Activated CD4-positive, alpha-beta T cell treated with anti-CD3 and anti-CD28 coated beads, Interleukin-10, Interleukin-2, amounts not matched to agents 100 ng/mL and 50 ng/mL, durations not matched to agents 16 hours and 8 hours (primary cell): Measurements from ENCODE around the gene RSRC2.
"Not testable (repeated sequence)": the region's sequence is repeated elsewhere in the genome, so short reads cannot be mapped to it uniquely, and the experiment has no call there.

Source experiments
- DNase-seq: peaks from one replicate; pipeline ENCODE4 v3.0.0-alpha.2; 2020

Gene RSRC2, protein sequence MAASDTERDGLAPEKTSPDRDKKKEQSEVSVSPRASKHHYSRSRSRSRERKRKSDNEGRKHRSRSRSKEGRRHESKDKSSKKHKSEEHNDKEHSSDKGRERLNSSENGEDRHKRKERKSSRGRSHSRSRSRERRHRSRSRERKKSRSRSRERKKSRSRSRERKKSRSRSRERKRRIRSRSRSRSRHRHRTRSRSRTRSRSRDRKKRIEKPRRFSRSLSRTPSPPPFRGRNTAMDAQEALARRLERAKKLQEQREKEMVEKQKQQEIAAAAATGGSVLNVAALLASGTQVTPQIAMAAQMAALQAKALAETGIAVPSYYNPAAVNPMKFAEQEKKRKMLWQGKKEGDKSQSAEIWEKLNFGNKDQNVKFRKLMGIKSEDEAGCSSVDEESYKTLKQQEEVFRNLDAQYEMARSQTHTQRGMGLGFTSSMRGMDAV

DNA sequence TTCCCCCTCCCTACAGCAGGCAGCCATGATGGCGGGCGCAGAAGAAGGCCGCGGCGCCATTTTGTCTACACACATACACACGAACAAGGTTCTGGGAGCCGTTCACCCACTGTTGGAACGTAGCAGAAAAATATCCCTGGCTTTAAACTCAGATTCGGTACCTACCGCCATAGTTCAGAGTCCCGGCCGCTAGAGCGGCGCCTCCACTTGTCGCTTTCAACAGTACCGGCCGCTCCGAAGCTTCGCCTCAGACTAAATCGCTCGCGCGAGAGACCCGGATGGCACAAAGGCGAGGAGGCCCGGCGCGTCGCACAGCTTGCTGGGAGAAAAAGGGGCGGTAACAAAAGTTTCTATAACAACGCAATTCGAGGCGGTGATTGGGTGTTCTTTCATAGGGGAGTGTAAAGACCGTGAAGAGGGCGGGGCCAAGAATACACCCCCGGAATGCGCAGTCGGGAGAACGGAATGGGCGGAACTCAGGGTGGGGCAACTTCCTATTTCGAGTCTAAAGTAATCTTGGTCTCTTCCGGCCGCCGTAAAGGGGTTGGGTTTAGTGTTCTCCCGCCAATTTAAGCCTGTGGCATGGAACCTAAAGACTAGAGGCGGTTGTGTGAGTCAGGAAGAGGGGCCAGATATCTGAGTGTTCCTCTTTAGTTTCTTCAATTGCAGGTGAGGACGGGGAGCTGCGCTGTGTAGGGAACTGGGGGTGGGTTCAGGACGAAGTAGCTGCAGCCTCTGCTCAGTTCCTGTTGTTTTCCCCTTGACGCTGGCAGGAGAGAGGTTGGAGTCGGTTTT lies at the start of gene RSRC2, which contains the start of gene KNTC1:
TSS of gene RSRC2 (minus strand) at position 254 of the 795 bp plus-strand sequence. CDS start at position 171, 83 bp downstream.
TSS of gene KNTC1 (plus strand) at position 567 of the 795 bp plus-strand sequence. CDS start 2,815 bp downstream, outside the sequence.
- DNase-seq: peak; percentile 99

DNA sequence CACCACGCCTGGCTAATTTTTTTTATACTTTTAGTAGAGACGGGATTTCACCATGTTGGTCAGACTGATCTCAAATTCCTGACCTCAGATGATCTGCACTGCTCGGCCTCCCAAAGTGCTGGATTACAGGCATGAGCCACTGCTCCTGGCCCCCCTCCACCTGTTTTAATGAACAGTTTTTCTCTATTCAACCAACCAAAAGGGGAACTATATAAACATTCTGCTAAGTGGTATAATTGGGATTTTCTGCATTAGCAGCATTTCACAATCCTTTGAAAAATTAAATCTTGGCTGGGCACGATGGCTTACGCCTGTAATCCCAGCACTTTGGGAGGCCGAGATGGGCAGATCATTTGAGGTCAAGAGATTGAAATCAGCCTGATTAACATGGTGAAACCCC lies 45.1 kb upstream of the RSRC2 start:
- DNase-seq: no peak

DNA sequence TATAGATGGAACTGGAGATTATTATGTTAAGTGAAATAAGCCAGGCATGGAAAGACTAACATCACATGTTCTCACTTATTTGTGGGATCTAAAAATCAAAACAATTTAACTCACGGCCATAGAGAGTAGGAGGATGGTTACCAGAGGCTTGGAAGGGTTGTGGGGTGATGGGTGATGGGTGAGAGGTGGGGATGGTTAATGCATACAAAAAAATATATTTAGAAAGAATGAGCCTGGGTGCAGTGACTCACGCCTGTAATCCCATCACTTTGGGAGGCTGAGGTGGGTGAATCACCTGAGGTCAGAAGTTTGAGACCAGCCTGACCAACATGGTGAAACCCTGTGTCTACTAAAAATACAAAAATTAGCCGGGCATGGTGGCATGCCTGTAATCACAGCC lies 43.3 kb upstream of the RSRC2 start:
- DNase-seq: peak; percentile 13

DNA sequence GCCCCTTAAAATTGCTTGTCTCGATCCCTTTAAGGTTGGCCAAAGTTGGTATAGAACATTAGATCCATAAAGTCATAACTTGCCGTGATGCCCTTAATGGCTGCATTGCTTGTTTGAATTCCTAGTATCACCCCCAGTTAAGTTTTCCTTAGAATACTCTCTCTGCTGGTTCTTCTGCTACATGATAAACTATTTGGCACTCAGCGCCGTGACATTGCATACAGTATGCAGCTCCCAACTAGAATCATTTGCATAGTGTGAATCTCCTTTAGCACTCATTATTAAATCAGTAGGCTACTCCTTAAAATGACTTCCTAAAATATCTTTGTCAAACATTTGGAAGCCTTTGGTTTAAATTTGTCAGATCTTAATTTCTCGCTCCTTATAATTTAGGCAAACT lies 42.6 kb upstream of the RSRC2 start:
- no peak for DNase-seq

DNA sequence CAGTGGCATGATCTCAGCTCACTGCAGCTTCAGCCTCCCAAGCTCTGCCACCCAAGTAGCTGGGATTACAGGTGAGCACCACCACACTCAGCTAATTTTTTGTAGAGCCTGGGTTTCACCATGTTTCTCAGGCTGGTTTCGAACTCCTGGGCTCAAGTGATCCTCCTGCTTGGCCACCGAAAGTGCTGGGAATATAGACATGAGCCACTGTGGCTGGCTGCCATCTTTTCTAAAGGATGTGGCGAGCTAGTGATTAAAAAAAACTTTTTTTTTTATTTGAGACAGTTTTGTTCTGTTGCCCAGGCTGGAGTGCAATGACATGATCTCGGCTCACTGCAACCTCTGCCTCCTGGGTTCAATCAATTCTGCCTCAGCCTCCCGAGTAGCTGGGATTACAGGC lies 40.1 kb upstream of the RSRC2 start:
- DNase-seq: not testable (repeated sequence)

DNA sequence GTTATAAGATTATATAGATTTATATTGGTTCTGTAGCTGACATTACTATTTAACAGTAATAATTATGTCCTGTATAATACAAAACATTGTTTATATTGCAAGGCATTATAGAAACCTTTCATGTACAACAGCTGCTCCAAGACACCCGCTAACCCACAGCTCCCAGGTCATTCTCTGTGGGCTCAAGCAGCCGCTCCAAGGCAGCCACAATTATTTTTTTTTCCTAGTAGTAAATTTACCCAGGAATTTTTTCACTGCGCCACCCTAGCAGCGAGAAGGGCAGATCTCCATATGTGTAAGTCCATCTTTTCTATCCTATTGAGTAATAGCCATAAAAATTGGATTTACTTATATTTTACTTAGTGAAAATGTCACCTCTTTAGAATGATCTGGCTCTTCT lies 36.6 kb upstream of the RSRC2 start:
- no peak for DNase-seq

DNA sequence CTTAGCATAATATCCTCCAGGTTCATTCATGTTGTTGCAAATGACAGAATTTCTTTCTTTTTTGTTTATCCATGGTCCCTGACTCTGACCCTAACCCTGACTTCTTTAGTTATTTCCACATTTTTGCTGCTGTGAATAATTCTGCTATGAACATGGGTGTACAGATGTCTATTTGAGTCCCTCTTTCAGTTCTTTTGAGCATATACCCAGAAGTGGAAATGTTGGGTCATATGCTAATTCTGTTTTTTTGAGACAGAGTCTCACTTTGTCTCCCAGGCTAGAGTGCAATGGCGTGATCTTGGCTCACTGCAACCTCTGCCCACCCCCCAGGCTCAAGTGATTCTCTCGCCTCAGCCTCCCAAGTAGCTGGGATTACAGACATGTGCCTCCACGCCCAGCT lies 33.4 kb upstream of the RSRC2 start:
- DNase-seq: no peak

DNA sequence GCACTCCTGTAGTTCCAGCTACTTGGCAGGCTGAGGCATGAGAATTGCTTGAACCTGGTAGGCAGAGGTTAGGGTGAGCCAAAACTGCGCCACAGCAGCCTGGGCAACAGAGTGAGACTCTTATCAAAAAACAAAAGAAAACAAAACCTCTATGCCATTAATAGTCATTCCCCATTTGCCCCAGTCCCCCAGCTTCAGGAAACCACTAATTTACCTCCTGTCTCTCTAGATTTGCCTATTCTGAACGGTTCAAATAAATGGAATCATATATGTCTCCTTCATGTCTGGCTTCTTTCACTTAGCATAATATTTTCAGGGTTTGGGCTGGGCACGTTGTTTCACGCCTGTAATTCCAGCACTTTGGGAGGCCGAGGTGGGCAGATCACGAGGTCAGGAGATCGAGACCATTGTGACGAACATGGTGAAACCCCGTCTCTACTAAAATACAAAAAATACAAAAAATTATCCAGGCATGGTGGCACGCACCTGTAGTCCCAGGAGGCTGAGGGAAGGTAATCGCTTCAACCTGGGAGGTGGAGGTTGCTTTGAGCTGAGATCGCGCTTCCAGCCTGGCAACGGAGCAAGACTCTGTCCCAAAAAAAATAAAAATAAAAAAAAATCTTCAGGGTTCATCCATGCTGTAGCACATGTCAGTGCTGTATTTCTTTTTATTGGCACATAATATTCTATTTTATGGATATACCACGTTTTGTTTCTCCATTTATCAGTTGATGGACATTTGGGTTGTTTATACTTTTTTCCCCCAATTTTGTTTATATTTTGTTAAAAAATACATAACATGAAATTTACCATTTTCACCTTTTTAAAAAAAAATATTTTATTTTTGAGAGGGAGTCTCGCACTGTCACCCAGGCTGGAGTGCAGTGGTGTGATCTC lies 32.3 kb upstream of the RSRC2 start:
- no peak for DNase-seq

DNA sequence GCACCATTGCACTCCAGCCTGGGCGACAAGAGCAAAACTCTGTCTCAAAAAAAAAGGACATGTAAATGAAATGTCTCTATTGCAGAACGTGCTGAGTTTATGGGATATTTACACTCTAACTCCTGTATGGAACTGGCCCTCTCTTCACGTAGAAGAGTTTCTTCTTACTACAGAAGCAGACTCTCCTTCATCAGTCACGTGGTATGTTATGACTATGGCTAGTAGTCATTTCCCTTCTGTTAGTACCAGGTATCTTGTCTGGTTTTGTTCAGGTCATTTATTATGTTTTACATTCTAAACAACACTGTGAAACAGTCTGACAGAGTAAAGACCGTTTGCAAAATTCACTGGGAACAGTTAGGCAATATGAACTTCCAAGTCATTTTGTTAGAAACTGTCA lies 20.6 kb upstream of the RSRC2 start:
- DNase-seq: no peak

DNA sequence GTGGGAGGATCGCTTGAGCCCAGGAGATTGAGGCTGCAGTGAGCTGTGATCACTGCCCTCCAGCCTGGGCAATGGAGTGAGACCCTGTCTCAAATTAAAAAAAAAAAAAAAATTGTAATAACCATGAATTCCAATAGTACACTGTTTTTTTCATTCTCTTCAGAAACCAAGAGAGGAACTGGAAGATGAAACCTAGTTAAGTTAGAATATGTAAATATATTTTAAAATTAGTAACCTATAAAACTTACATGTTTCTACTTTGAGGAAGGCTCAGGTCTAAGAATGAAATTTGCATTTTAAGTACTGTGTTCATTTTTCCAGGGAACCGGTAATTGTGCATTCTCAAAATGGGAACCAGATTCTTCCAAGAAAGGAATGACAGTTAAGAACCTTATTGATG lies 19.1 kb upstream of the RSRC2 start:
- no peak for DNase-seq

DNA sequence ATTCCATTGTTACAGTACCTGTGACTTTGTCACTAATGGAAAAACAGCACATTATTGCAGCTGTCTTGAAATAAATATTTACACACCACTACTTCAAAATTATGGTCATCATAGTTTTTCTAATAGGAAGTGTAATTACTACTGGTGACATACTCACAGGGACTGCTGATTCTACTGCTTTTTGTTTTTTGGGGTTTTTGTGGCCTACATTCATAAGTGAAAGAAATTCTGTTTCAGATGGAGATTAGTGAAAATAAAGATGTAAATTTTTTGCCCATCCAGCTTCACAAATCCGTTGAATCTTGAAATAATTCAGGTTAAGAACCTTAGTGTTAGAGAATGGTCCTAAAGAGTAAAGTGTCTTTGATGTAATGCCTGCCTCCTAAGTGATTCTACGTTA lies 17.8 kb upstream of the RSRC2 start:
- DNase-seq: no peak

DNA sequence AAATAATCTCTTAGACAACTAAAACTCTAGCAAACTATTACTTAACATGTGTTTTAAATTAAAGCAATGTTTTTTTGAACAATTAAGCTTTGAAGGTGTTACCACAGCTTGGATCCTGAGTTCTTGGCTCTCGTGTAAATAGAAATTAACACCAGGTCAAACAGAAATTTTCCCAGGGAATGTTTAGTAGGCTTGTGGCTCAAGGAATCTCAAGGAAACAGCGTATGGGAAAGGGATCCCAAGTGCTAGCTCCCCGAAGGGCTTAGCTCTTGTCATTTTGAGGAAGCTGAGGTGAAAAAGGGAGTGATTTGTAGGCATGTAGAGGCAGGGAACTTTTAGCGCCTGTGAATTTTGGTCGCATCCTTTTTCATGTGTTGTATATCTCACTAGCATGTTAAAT lies 11.8 kb upstream of the RSRC2 start:
- DNase-seq: no peak

DNA sequence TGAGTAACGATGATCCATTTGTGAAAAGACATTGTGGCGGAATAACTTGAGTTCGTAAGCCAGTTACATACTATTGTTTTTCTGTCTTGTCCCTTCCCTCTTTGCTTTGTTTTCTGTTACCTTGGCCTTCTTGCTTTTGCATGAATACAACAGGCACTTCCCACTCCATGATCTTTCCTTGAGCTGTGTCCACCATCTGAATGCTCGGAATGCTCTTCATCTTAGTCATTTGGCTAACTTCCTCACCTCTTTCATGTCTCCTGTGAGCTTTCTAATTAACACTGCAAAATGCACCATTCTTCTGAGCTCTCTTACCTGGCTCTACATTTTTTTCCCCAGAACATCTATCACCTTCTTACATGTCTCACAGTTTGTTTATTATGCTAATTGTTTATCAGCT lies 10.3 kb upstream of the RSRC2 start:
- DNase-seq: no peak

DNA sequence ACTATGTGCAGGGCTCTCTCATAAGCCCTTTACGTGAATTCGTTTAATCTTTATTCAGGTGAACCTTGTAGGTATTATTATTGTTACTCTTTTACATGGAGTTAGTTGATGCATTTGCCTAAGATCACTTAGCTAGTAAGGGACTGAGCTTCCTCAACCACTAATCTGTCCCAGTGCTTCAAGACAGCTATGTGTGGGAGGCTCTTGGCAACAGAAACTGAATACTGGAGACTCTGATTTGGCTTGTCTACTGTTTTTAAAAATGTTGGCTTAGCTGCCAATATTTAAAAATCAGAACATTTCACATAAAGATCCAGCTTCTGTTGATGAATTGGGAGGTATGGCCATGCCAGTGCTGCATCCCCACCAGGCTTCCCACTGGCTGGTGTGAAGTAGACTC lies 7.1 kb upstream of the RSRC2 start:
- DNase-seq: no peak

DNA sequence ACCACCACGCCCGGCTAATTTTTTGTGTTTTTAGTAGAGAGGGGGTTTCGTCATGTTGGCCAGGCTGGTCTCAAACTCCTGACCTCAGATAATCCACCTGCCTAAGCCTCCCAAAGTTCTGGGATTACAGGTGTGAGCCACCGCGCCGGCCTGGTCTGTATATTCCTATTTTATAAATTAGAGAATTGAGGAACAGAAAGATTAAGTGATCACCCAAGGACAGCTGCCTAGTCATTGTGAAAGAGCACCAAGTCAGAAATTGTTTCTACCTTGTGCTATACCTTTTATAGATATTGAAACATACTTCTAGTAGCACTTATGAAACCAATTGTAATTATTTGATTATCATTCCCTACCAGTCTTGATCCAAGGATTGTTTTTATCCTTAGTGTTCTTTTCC lies 2.3 kb upstream of the RSRC2 start:
- DNase-seq: no peak

DNA sequence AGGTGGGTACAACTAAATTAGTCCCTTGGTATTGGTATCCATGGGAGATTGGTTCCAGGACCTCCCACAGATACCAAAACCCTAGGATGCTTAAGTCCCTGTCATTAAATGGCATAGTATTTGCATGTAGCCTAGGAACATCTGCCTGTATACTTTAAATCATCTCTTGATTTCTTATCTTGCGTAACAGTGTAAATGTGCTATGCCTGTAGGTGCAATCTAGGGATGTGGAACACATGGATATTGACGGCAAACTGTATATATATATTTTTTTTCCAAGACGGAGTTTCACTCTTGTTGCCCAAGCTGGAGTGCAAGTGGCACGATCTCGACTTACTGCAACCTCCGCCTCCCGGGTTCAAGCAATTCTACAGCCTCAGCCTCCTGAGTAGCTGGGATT lies 1.8 kb upstream of the RSRC2 start:
- no peak for DNase-seq

DNA sequence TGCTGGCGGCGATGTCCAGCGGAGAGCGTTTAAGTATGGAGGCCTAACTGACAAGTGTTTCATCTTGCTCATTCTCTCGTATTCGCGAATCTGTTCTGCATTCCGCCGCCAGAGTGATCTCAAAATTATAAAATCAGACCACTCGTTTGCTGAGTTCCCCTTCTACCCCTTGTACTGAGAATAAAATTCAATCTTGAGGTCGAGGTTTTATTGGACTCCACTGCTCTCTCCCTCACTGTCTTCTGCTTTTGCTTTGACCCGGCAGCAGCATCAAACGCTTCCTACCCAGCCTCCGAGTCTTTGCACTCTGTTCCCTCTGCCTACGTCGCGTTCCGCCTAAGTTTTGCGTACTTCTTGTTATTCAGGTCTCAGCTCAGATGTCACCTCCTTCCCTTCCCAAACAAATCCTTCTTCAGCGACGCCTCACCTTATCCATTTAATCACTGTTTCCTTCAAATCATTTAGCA lies 775 bp upstream of the RSRC2 start:
- peak; percentile 58 for DNase-seq

DNA sequence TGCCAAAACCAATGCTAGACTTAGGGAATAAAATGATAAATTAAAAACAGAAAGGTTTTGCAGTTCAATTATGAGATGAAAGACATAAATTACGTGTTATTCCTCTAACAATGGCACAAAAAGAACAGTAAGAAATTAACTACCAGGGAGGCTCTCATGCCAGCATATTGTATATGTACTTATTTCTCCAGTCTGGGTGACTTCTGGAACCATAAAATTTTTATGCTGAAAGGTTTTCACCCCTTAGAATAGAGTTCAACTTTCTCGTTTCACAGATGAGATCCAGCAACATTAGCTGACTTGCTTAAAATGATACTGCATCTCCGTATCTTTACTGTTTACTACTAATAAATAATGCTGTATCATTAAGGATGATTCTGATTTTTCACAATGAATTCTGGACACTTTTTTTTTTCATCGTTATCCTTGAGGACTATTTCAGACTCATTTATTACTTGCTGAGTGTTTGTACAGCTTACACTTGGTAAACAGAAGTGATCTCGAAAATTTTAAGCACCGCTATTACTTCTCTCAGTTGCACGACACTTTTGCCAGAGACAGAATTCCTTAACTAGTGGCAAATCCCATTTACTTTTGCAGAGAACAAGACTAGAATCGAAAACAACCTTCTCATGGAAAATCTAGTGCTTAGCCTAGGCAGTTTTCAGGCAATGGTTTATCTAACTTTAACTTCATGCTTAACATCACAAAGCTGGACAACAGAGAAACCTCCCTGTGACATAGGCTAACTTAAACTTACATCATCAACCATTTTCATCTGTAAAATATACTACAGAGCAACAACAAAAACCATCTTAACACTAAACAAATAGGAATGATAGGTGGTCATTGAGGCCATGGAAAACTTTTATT lies 2.7 kb downstream of the RSRC2 start:
- no peak for DNase-seq

DNA sequence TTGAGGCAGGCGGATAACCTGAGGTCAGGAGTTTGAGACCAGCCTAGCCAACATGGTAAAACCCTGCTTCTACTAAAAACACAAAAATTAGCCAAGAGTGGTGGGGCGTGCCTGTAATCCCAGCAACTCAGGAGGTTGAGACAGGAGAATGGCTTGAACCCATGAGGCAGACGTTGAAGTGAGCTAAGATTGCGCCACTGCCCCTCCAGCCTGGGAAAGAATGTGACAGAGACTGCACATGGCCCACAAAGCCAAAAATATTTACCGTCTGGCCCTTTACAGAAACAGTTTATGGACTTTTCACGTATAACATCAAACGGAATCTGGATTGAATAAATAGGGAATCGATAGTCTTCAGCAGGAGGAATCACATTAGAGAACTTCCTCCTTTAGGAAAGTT lies 3.5 kb downstream of the RSRC2 start:
- DNase-seq: no peak

DNA sequence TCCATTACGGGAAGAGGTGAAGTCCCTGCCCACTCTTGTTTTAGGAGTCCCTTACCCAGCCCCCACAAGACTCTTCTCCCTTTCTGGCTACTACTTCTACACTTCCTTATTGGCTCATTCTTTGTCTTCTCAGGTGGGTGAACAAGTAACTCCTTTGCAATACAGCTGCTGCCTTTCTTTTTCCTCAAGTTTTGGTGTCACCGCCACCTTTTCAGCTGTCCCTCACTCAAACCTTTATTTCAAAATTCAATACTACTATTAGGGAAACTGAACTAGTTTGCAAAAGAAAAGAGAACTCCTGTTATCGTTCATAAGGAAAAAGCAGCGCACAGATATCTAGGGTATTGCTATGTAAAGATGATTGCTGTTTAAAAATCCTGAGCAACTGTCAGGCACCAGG lies 6.1 kb downstream of the RSRC2 start:
- no peak for DNase-seq

DNA sequence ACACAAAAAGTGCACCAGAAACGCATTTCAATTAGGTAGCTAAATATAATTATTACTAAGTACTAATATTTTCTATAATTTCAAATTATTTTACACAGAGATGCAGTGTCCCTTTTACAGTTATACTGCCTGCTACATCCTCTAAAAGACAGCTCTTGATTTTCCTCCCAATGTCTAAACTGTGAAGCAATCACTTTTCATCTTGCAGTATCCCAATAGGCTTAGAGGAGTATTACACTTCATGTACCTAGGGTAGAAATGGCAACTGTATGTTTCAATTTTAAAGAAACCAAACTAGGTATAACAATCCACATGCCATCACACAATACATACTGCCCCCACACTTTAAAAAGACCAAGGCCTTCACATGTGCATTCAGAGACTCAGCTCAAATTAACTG lies 7.3 kb downstream of the RSRC2 start:
- no peak for DNase-seq

DNA sequence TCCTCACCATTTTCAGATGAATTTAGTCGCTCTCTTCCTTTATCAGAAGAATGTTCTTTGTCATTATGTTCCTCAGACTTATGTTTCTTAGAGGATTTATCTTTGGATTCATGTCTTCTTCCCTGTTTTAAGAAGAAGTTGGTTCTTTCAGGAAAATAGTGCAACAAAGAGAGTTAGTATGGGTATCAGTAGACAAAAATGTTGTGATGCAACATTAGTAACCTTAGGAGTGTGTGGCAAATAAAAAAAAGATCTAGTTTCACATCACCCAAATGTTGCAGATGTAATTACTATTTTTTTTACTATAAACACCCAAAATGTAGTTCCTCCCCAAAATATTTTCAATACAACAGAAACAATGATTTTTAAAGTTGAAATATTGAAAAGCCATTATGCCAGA lies 7.8 kb downstream of the RSRC2 start:
- no peak for DNase-seq
